Activated naive CD8-positive, alpha-beta T cell treated with anti-CD3 and anti-CD28 coated beads for 36 hours (primary cell): ENCODE data around the gene PTGFRN. TPM values are rescaled to one million over a fixed set of nuclear protein-coding genes. Genes with fewer than 3 reads are reported as not detected.
A peak's percentile ranks its signal among the peaks of the same experiment; 100 is the strongest.
"Not testable (repeated sequence)": the region's sequence is repeated elsewhere in the genome, so short reads cannot be mapped to it uniquely, and the experiment has no call there.

Experiments
- DNase-seq: peaks from one replicate; pipeline ENCODE4 v3.0.0; 2021
- H3K27ac Mint-ChIP-seq: one replicate; pipeline ENCODE4 v1.8.0; 2022; ENCODE audit warnings: mild to moderate bottlenecking, moderate library complexity, mixed read lengths
- H3K27me3 Mint-ChIP-seq: one replicate; pipeline ENCODE4 v1.8.0; 2022; ENCODE audit warnings: mild to moderate bottlenecking, mixed read lengths
- H3K36me3 Mint-ChIP-seq: one replicate; pipeline ENCODE4 v1.8.0; 2021; ENCODE audit warnings: mild to moderate bottlenecking, mixed read lengths
- H3K4me1 Mint-ChIP-seq: one replicate; pipeline ENCODE4 v1.8.0; 2021; ENCODE audit warnings: mixed read lengths
- H3K4me3 Mint-ChIP-seq: one replicate; pipeline ENCODE4 v1.8.0; 2022; ENCODE audit warnings: mild to moderate bottlenecking, moderate library complexity, mixed read lengths
- H3K9me3 Mint-ChIP-seq: one replicate; pipeline ENCODE4 v1.8.0; 2022; ENCODE audit warnings: mixed read lengths
- total RNA-seq, 2 experiments: library from RNA; stranded (reverse); gene quantifications; one replicate each; pipeline ENCODE4 v1.2.3, GENCODE V29; 2021

Gene PTGFRN
- 1 to 10 TPM; 8.7 to 9.4 TPM for total RNA-seq

GRCh38 chr1:116909512-116910378, at the start of gene PTGFRN:
PTGFRN (plus strand) TSS chr1:116909916; CDS start chr1:116910204, 288 bp downstream.
- Mint-ChIP-seq H3K4me3 (peak within 1 kb of the TSS; percentile 77), H3K9me3 (no peaks in the 10 kb centered on the region), H3K27ac (peak within 1 kb of the TSS; percentile 60)

GRCh38 chr1:116860167-116860566, 49.5 kb upstream of the PTGFRN start:
- H3K4me3 Mint-ChIP-seq, H3K4me1 Mint-ChIP-seq, H3K27me3 Mint-ChIP-seq, H3K36me3 Mint-ChIP-seq, H3K9me3 Mint-ChIP-seq, DNase-seq: not testable (repeated sequence)
- H3K27ac Mint-ChIP-seq: peak overlapping the region; percentile 6

More at GRCh38 chr1:116909512-116910378, at the start of gene PTGFRN:
- DNase-seq: peak; percentile 22
- H3K27me3 Mint-ChIP-seq: peaks cover 9% of the 10 kb centered on the region
- H3K4me1 Mint-ChIP-seq: peaks cover 2% of the 10 kb centered on the region
- H3K36me3 Mint-ChIP-seq: no peaks in the 10 kb centered on the region

- no peaks in the 10 kb centered on the region for H3K36me3 Mint-ChIP-seq
- H3K4me1 Mint-ChIP-seq: no peaks in the 10 kb centered on the region
- no peaks in the 10 kb centered on the region for H3K9me3 Mint-ChIP-seq
- H3K27me3 Mint-ChIP-seq: no peaks in the 10 kb centered on the region
- no peak overlapping the region for H3K27ac Mint-ChIP-seq
- no peak overlapping the region for H3K4me3 Mint-ChIP-seq
- no peak for DNase-seq
Observed at GRCh38 chr1:116861137-116861536, 48.6 kb upstream of the PTGFRN start.

- H3K4me3 Mint-ChIP-seq, H3K9me3 Mint-ChIP-seq, H3K27me3 Mint-ChIP-seq, H3K4me1 Mint-ChIP-seq, H3K27ac Mint-ChIP-seq, H3K36me3 Mint-ChIP-seq, DNase-seq: not testable (repeated sequence)
Observed at GRCh38 chr1:116863031-116863430, 46.7 kb upstream of the PTGFRN start.

GRCh38 chr1:116866478-116866877, 43.2 kb upstream of the PTGFRN start:
- DNase-seq, H3K27ac Mint-ChIP-seq, H3K36me3 Mint-ChIP-seq, H3K9me3 Mint-ChIP-seq, H3K27me3 Mint-ChIP-seq, H3K4me1 Mint-ChIP-seq, H3K4me3 Mint-ChIP-seq: not testable (repeated sequence)

- Mint-ChIP-seq H3K27me3 (no peaks in the 10 kb centered on the region), H3K27ac (no peak overlapping the region), H3K9me3 (no peaks in the 10 kb centered on the region), H3K4me3 (no peak overlapping the region), H3K4me1 (peaks cover 2% of the 10 kb centered on the region), H3K36me3 (no peaks in the 10 kb centered on the region)
- no peak for DNase-seq
Observed at GRCh38 chr1:116868385-116868784, 41.3 kb upstream of the PTGFRN start.

GRCh38 chr1:116869611-116870010, 40.1 kb upstream of the PTGFRN start:
- DNase-seq: no peak
- Mint-ChIP-seq H3K4me3 (no peak overlapping the region), H3K4me1 (peaks cover 9% of the 10 kb centered on the region), H3K9me3 (no peaks in the 10 kb centered on the region), H3K27me3 (no peaks in the 10 kb centered on the region), H3K27ac (no peak overlapping the region), H3K36me3 (no peaks in the 10 kb centered on the region)

- Mint-ChIP-seq H3K27me3 (no peaks in the 10 kb centered on the region), H3K4me1 (peaks cover 16% of the 10 kb centered on the region), H3K4me3 (no peak overlapping the region), H3K9me3 (no peaks in the 10 kb centered on the region), H3K36me3 (no peaks in the 10 kb centered on the region), H3K27ac (no peak overlapping the region)
- DNase-seq: no peak
Observed at GRCh38 chr1:116870300-116870699, 39.4 kb upstream of the PTGFRN start.

GRCh38 chr1:116871779-116872146, 38.0 kb upstream of the PTGFRN start:
- DNase-seq: no peak
- Mint-ChIP-seq H3K27ac (no peak overlapping the region), H3K9me3 (no peaks in the 10 kb centered on the region), H3K36me3 (no peaks in the 10 kb centered on the region), H3K4me3 (no peak overlapping the region), H3K27me3 (no peaks in the 10 kb centered on the region), H3K4me1 (peaks cover 21% of the 10 kb centered on the region)

- H3K4me1 Mint-ChIP-seq: peaks cover 21% of the 10 kb centered on the region
Observed at GRCh38 chr1:116873680-116874271, 35.9 kb upstream of the PTGFRN start.

GRCh38 chr1:116874733-116875249, 34.9 kb upstream of the PTGFRN start:
- Mint-ChIP-seq H3K4me3 (no peak overlapping the region), H3K27ac (no peak overlapping the region), H3K4me1 (peaks cover 21% of the 10 kb centered on the region), H3K36me3 (no peaks in the 10 kb centered on the region), H3K9me3 (no peaks in the 10 kb centered on the region), H3K27me3 (no peaks in the 10 kb centered on the region)
- no peak for DNase-seq

More at GRCh38 chr1:116873680-116874271, 35.9 kb upstream of the PTGFRN start:
- H3K36me3 Mint-ChIP-seq: no peaks in the 10 kb centered on the region
- H3K27me3 Mint-ChIP-seq: no peaks in the 10 kb centered on the region
- DNase-seq: no peak
- no peak overlapping the region for H3K4me3 Mint-ChIP-seq
- H3K27ac Mint-ChIP-seq: no peak overlapping the region
- no peaks in the 10 kb centered on the region for H3K9me3 Mint-ChIP-seq

GRCh38 chr1:116875391-116875790, 34.3 kb upstream of the PTGFRN start:
- Mint-ChIP-seq H3K27me3 (no peaks in the 10 kb centered on the region), H3K36me3 (no peaks in the 10 kb centered on the region), H3K4me3 (no peak overlapping the region), H3K4me1 (peaks cover 21% of the 10 kb centered on the region), H3K9me3 (no peaks in the 10 kb centered on the region), H3K27ac (no peak overlapping the region)
- no peak for DNase-seq

- H3K27ac Mint-ChIP-seq, H3K4me3 Mint-ChIP-seq, H3K9me3 Mint-ChIP-seq, H3K27me3 Mint-ChIP-seq, H3K36me3 Mint-ChIP-seq, DNase-seq: not testable (repeated sequence)
- peaks cover 21% of the 10 kb centered on the region for H3K4me1 Mint-ChIP-seq
Observed at GRCh38 chr1:116875946-116876345, 33.8 kb upstream of the PTGFRN start.

GRCh38 chr1:116877141-116877818, 32.4 kb upstream of the PTGFRN start:
- Mint-ChIP-seq H3K36me3 (no peaks in the 10 kb centered on the region), H3K4me3 (no peak overlapping the region), H3K9me3 (no peaks in the 10 kb centered on the region), H3K27me3 (no peaks in the 10 kb centered on the region), H3K27ac (no peak overlapping the region), H3K4me1 (peaks cover 26% of the 10 kb centered on the region)
- DNase-seq: no peak

GRCh38 chr1:116878804-116879477, 30.8 kb upstream of the PTGFRN start:
- Mint-ChIP-seq H3K9me3 (no peaks in the 10 kb centered on the region), H3K27me3 (no peaks in the 10 kb centered on the region), H3K36me3 (no peaks in the 10 kb centered on the region), H3K27ac (no peak overlapping the region), H3K4me1 (peaks cover 20% of the 10 kb centered on the region), H3K4me3 (no peak overlapping the region)
- no peak for DNase-seq
